Neuronal stem cell (in vitro differentiated cells): ENCODE results near the gene DIP2C.

Experiments used
- DNase-seq: peaks from one replicate; pipeline ENCODE4 v3.0.0-alpha.2; 2013; ENCODE audit warnings: low spot score
- H2AFZ ChIP-seq: one replicate; pipeline ENCODE4 v1.6.1; 2013; ENCODE audit warnings: mild to moderate bottlenecking, low read length, inconsistent platforms
- H2AK5ac ChIP-seq: 2 replicates; pipeline ENCODE4 v1.6.1; 2013; ENCODE audit warnings: low read depth, mild to moderate bottlenecking, inconsistent platforms, low read length, moderate library complexity, mixed read lengths
- H2BK120ac ChIP-seq: 2 replicates; pipeline ENCODE4 v1.6.1; 2013; ENCODE audit warnings: low read depth, mild to moderate bottlenecking, inconsistent platforms, low read length, moderate library complexity, mixed read lengths
- H2BK12ac ChIP-seq: one replicate; pipeline ENCODE4 v1.6.1; 2013; ENCODE audit warnings: low read length, inconsistent platforms
- H2BK15ac ChIP-seq: 2 replicates; pipeline ENCODE4 v1.6.1; 2013; ENCODE audit warnings: mild to moderate bottlenecking, low read length, inconsistent platforms, mixed read lengths
- H2BK5ac ChIP-seq: one replicate; pipeline ENCODE4 v1.6.1; 2013; ENCODE audit warnings: inconsistent platforms, mild to moderate bottlenecking, low read length, moderate library complexity
- H3K14ac ChIP-seq: one replicate; pipeline ENCODE4 v1.6.1; 2013; ENCODE audit warnings: low read length, inconsistent platforms
- H3K18ac ChIP-seq: 2 replicates; pipeline ENCODE4 v1.6.1; 2013; ENCODE audit warnings: low read length, inconsistent platforms
- H3K23ac ChIP-seq: 2 replicates; pipeline ENCODE4 v1.6.1; 2013; ENCODE audit warnings: low read depth, mild to moderate bottlenecking, mixed read lengths, low read length, inconsistent platforms; ENCODE audit not compliant: poor library complexity
- H3K27ac ChIP-seq: replicated peaks from 3 replicates; pipeline ENCODE4 v1.5.1; 2013; ENCODE audit warnings: low read length, inconsistent platforms
- H3K27me3 ChIP-seq, 3 experiments: 2 replicates each; pipeline ENCODE4 v1.6.1; 2013; ENCODE audit warnings: low read length in 3 of 3, mild to moderate bottlenecking in 2 of 3, inconsistent platforms in 1 of 3, low read depth in 1 of 3, mixed read lengths in 1 of 3, moderate library complexity in 1 of 3; ENCODE audit not compliant: control insufficient read depth in 3 of 3, insufficient read depth in 3 of 3
- H3K36me3 ChIP-seq, 2 donors: replicated peaks in 1 of 2; 2 replicates each; pipeline ENCODE4 v1.6.1; 2013; ENCODE audit warnings: low read length in 2 of 2; ENCODE audit not compliant: control insufficient read depth in 2 of 2, insufficient read depth in 2 of 2
- H3K4ac ChIP-seq: 2 replicates; pipeline ENCODE4 v1.6.1; 2013; ENCODE audit warnings: inconsistent platforms, mild to moderate bottlenecking, low read length, moderate library complexity
- H3K4me1 ChIP-seq, 2 donors: 1 replicate in 1 of 2; 2 replicates in 1 of 2; pipeline ENCODE4 v1.6.1; 2013; ENCODE audit warnings: low read length in 2 of 2, low read depth in 1 of 2; ENCODE audit not compliant: control insufficient read depth in 2 of 2, insufficient read depth in 1 of 2
- H3K4me2 ChIP-seq: one replicate; pipeline ENCODE4 v1.6.1; 2013; ENCODE audit warnings: mild to moderate bottlenecking, low read length, inconsistent platforms; ENCODE audit not compliant: insufficient read depth, poor library complexity, severe bottlenecking
- H3K4me3 ChIP-seq, 2 donors: 2 replicates each; pipeline ENCODE4 v1.5.1; 2013; ENCODE audit warnings: low read length in 2 of 2, mild to moderate bottlenecking in 2 of 2, inconsistent platforms in 1 of 2, moderate library complexity in 1 of 2
- H3K79me1 ChIP-seq: one replicate; pipeline ENCODE4 v1.6.1; 2013; ENCODE audit warnings: low read depth, mild to moderate bottlenecking, inconsistent platforms, low read length, moderate library complexity
- H3K9ac ChIP-seq: one replicate; pipeline ENCODE4 v1.6.1; 2013; ENCODE audit warnings: mild to moderate bottlenecking, low read depth, low read length, inconsistent platforms; ENCODE audit not compliant: poor library complexity
- H3K9me3 ChIP-seq, 2 donors: replicated peaks in 1 of 2; 2 replicates each; pipeline versions ENCODE3 to v1.6.1; 2013; ENCODE audit warnings: low read length in 2 of 2, mild to moderate bottlenecking in 2 of 2, inconsistent platforms in 1 of 2, low read depth in 1 of 2, mixed read lengths in 1 of 2, moderate library complexity in 1 of 2; ENCODE audit not compliant: control insufficient read depth in 2 of 2, insufficient read depth in 1 of 2
- H4K8ac ChIP-seq: one replicate; pipeline ENCODE4 v1.6.1; 2013; ENCODE audit warnings: low read depth, mild to moderate bottlenecking, inconsistent platforms, low read length, moderate library complexity
- H4K91ac ChIP-seq: one replicate; pipeline ENCODE4 v1.6.1; 2013; ENCODE audit warnings: low read length, low read depth, mild to moderate bottlenecking, inconsistent platforms; ENCODE audit not compliant: poor library complexity
- WGBS, 2 donors: extraction: QIAGEN DNeasy Blood & Tissue Kit; methylation state at CpG; one replicate each; pipeline ENCODE4 v1.1.7; 2013; ENCODE audit warnings: missing lambda C conversion rate in 2 of 2, mixed read lengths in 1 of 2; ENCODE audit not compliant: insufficient read length in 2 of 2, insufficient replicate concordance in 1 of 2; ENCODE audit errors: extremely low coverage in 2 of 2; 5-methylcytosine and 5-hydroxymethylcytosine counted together

The DIP2C gene

DNA sequence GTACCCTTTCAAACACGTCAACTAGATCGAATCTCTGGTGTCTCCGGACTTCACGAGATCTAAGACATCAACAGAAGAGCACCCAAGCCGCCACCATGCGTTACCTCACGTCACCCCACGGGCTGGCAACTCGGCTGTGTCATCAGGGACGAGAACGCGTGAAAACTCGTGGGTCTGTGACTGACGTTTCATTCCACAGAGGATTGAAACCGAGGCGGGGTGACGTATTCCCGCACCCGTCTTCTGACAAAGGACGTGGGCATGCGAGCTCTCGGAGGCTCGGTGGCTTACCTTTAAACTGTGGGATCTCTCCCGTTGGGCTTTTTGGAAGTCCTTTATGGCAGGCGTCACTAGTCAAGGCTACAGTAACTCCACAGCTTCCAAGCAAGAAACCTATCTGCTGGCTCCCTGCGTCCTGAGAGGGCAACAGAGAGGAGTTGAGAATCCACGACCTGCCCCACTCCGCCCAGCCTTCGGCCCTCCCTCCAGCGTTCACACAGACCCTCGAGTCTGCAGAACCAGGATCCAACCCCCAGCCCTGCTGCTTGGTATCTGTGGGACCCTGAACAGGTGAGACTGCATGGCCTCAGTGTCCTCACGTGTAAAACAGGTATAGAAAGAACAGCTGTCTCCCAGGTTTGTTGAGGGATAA, 298.9 kb downstream of the DIP2C start:
- H2AK5ac ChIP-seq = no peak overlapping the region
- no peaks in the 10 kb centered on the region for H3K9me3 ChIP-seq
- no peak overlapping the region for H2BK5ac ChIP-seq
- H3K23ac ChIP-seq = no peak overlapping the region
- peaks cover 2 to 9% of the 10 kb centered on the region in 2 donors for H3K4me1 ChIP-seq
- H3K4me3 ChIP-seq = no peak overlapping the region
- no peak overlapping the region for H2BK120ac ChIP-seq
- no peaks in the 10 kb centered on the region for H3K27me3 ChIP-seq
- no peak overlapping the region for H2BK12ac ChIP-seq
- H4K91ac ChIP-seq = no peak overlapping the region
- H3K4ac ChIP-seq = no peak overlapping the region
- H3K14ac ChIP-seq = no peak overlapping the region
- H3K4me2 ChIP-seq = no peak overlapping the region
- H2BK15ac ChIP-seq = no peak overlapping the region
- H4K8ac ChIP-seq = no peak overlapping the region
- no peaks in the 10 kb centered on the region for H3K79me1 ChIP-seq
- H3K18ac ChIP-seq = no peak overlapping the region
- no peak overlapping the region for H3K9ac ChIP-seq
- peaks cover 21 to 62% of the 10 kb centered on the region in 2 donors for H3K36me3 ChIP-seq
- no peak for DNase-seq
- H2AFZ ChIP-seq = no peak overlapping the region
- WGBS, 2 donors = no CpG with 5 or more reads among the region's 32 CpGs
- H3K27ac ChIP-seq = no peak overlapping the region

DNA sequence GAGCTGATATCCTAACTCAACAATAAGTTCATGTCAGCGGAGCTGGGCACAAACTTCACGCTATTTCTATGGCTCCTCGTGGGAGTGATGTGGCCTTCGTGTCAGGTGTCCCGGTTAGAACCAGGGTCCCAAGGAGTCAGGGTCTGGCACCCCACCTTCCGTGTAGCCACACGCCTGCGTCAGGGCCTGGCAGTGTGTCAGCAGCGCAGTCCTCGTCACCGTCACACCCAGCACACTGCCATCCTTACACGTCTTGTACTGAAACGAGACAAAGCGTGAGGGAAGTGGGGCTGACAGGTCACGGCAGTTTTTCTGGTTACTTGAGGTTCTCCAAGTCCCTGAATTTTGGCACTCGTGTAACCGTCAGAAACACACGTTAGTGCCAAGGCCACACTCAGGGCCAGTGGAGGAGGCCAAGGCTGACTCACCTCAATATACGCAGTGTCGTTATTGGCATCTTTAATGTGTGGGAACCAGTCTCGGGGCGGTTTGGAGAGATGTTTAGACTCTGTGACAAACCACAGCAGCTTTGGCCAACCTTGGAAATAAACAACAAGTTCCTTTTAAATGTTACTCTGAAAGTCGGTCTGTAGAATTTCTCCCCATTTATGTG, 299.5 kb downstream of the DIP2C start:
- Histone ChIP-seq H3K14ac (no peak overlapping the region), H3K79me1 (no peaks in the 10 kb centered on the region), H3K27ac (no peak overlapping the region), H3K36me3 (peaks cover 21 to 69% of the 10 kb centered on the region in 2 donors), H3K4me2 (no peak overlapping the region), H2BK120ac (no peak overlapping the region), H3K9ac (no peak overlapping the region), H3K4me3 (no peak overlapping the region), H2AFZ (no peak overlapping the region), H3K9me3 (no peaks in the 10 kb centered on the region), H3K18ac (peak overlapping the region; percentile 8), H3K27me3 (no peaks in the 10 kb centered on the region), H2BK15ac (no peak overlapping the region), H2BK12ac (no peak overlapping the region), H3K4me1 (peaks cover 2 to 9% of the 10 kb centered on the region in 2 donors), H2AK5ac (no peak overlapping the region), H4K91ac (no peak overlapping the region), H3K4ac (no peak overlapping the region), H4K8ac (no peak overlapping the region), H3K23ac (peak overlapping the region; percentile 90), H2BK5ac (no peak overlapping the region)
- no CpG with 5 or more reads among the region's 23 CpGs for WGBS, 2 donors
- no peak for DNase-seq

DNA sequence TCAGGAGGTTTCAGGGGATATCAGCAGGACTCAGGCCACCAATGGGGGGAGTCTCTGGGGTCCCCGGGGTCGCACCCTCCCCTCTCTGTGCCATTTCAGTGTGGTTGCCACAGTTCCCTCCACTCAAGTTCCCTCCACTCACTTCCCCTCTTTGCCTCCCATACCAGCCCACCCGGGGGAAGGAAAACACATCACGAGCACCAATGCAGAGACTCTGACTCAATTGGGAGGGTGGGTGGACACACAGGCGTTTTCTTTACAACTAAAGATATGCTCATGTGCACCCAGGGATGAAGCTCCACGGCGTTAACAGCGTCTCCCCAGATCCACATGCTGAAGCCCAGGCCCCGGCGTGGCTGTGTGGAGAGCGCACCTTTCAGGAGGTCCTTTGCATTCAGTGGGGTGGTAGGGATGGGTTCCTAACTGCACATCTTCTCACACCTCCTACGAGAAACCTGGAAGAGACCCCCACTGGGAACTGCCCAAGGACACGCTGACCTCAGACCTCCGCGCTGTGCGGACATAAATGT, 300.1 kb downstream of the DIP2C start:
- H3K4me3 ChIP-seq = no peak overlapping the region
- no peak overlapping the region for H3K18ac ChIP-seq
- no peak overlapping the region for H3K14ac ChIP-seq
- WGBS, 2 donors = no CpG with 5 or more reads among the region's 16 CpGs
- H4K91ac ChIP-seq = no peak overlapping the region
- no peak overlapping the region for H2BK12ac ChIP-seq
- H3K4ac ChIP-seq = no peak overlapping the region
- no peak overlapping the region for H3K9ac ChIP-seq
- H2BK5ac ChIP-seq = no peak overlapping the region
- H2BK120ac ChIP-seq = no peak overlapping the region
- H3K23ac ChIP-seq = no peak overlapping the region
- no peaks in the 10 kb centered on the region for H3K79me1 ChIP-seq
- no peak for DNase-seq
- no peaks in the 10 kb centered on the region for H3K27me3 ChIP-seq
- H4K8ac ChIP-seq = no peak overlapping the region
- no peaks in the 10 kb centered on the region for H3K9me3 ChIP-seq
- no peak overlapping the region for H2AK5ac ChIP-seq
- H2AFZ ChIP-seq = no peak overlapping the region
- H3K36me3 ChIP-seq = peaks cover 27 to 75% of the 10 kb centered on the region in 2 donors
- H3K4me2 ChIP-seq = no peak overlapping the region
- peaks cover 0 to 3% of the 10 kb centered on the region in 2 donors for H3K4me1 ChIP-seq
- H3K27ac ChIP-seq = no peak overlapping the region
- H2BK15ac ChIP-seq = no peak overlapping the region

DNA sequence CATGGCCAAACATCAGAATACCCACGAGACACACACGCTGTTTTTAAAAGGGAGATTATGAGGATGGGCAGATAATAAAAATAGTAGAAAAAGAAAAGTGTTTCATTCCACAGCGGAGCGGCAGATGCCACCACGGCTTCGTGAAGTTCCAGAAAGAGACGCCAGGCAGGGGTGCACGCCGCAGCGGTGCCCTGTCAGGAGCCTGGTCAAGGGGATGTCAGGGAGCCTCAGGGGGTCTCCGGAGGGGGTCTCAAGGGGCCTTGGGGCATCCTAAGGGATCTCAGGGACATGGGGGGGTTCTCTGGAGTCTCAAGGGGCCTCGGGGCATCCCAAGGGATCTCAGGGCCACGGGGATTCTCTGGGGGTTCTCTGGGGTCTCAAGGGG, 300.8 kb downstream of the DIP2C start:
- WGBS, 2 donors = no CpG with 5 or more reads among the region's 13 CpGs
- H3K79me1 ChIP-seq = no peaks in the 10 kb centered on the region

More for the DNA sequence above, 300.8 kb downstream of the DIP2C start:
- Histone ChIP-seq H2AK5ac (no peak overlapping the region), H3K18ac (no peak overlapping the region), H3K9ac (no peak overlapping the region), H3K27ac (no peak overlapping the region), H4K91ac (no peak overlapping the region), H2BK15ac (no peak overlapping the region), H3K4me2 (no peak overlapping the region), H3K4ac (no peak overlapping the region), H3K27me3 (no peaks in the 10 kb centered on the region), H2BK5ac (no peak overlapping the region), H3K9me3 (no peaks in the 10 kb centered on the region), H2BK120ac (no peak overlapping the region), H3K4me1 (no peaks in the 10 kb centered on the region), H2AFZ (no peak overlapping the region), H3K4me3 (no peak overlapping the region), H3K14ac (no peak overlapping the region), H4K8ac (no peak overlapping the region), H2BK12ac (no peak overlapping the region), H3K23ac (no peak overlapping the region), H3K36me3 (peaks cover 29 to 82% of the 10 kb centered on the region in 2 donors)
- no peak for DNase-seq
